ENCODE results near the gene VRK3. TPM values are rescaled to one million over a fixed set of nuclear protein-coding genes. Genes with fewer than 3 reads are reported as not detected.

The VRK3 gene
- polyA plus RNA-seq, 1 donor from 2014 or later = 47.3 TPM

GRCh38 chr19:49929121-49929610, 96.0 kb downstream of the VRK3 start, which contains the start of the genes ATF5 and NUP62:
ATF5 (plus strand) TSS chr19:49929205; CDS start chr19:49930851, 1,646 bp downstream.
NUP62 (minus strand) TSS chr19:49929504; CDS start chr19:49909807, 19,697 bp downstream.
- Histone ChIP-seq H3K79me2 (replicated peaks; ENCODE audit: insufficient read depth, low read length) (peaks cover 45% of the 10 kb centered on the region), H2AFZ (ENCODE audit: low read depth, low read length) (peak within 1 kb of the TSS; percentile 59), H3K4me2 (ENCODE audit: low read length) (peak within 1 kb of the TSS; percentile 68), H3K4me3 (ENCODE audit: low read length) (peak within 1 kb of the TSS; percentile 92), H3K27ac (ENCODE audit: low read length) (peak within 1 kb of the TSS; percentile 96), H3F3A (ENCODE audit: insufficient read depth, low read length, poor library complexity, severe bottlenecking) (no peaks in the 10 kb centered on the region), H3K9ac (ENCODE audit: low read length) (peak within 1 kb of the TSS; percentile 97), H3K9me2 (ENCODE audit: insufficient read depth, low read length) (no peaks in the 10 kb centered on the region), H3K9me3 (ENCODE audit: low read length) (no peaks in the 10 kb centered on the region), H4K20me1 (ENCODE audit: insufficient read depth) (no peaks in the 10 kb centered on the region), H3K36me3 (ENCODE audit: insufficient read depth, low read length) (no peaks in the 10 kb centered on the region), H3K27me3 (ENCODE audit: insufficient read depth, low read depth, low read length) (no peaks in the 10 kb centered on the region)
- no peak for TF ChIP-seq SMC3 (conservative IDR thresholded peaks at IDR 0.05; ENCODE audit: poor library complexity)
- TF ChIP-seq EZH2 (IDR thresholded peaks at IDR 0.05; ENCODE audit: borderline replicate concordance, insufficient read depth, low read length, poor library complexity, severe bottlenecking) = no peak
- TF ChIP-seq TAF1 (IDR thresholded peaks at IDR 0.05; ENCODE audit: low read depth) = no peak
- no peak for TF ChIP-seq EP300 (conservative IDR thresholded peaks at IDR 0.05; ENCODE audit: poor library complexity, severe bottlenecking)
- peak; percentile 86 for TF ChIP-seq REST (IDR thresholded peaks at IDR 0.05; ENCODE audit: borderline replicate concordance)
- TF ChIP-seq MXI1 (conservative IDR thresholded peaks at IDR 0.05; ENCODE audit: poor library complexity, severe bottlenecking) = no peak
- no peak for TF ChIP-seq RAD21 (conservative IDR thresholded peaks at IDR 0.05)
- TF ChIP-seq POLR2AphosphoS5 (IDR thresholded peaks at IDR 0.05) = peak; percentile 54
- TF ChIP-seq, protein P1, sequence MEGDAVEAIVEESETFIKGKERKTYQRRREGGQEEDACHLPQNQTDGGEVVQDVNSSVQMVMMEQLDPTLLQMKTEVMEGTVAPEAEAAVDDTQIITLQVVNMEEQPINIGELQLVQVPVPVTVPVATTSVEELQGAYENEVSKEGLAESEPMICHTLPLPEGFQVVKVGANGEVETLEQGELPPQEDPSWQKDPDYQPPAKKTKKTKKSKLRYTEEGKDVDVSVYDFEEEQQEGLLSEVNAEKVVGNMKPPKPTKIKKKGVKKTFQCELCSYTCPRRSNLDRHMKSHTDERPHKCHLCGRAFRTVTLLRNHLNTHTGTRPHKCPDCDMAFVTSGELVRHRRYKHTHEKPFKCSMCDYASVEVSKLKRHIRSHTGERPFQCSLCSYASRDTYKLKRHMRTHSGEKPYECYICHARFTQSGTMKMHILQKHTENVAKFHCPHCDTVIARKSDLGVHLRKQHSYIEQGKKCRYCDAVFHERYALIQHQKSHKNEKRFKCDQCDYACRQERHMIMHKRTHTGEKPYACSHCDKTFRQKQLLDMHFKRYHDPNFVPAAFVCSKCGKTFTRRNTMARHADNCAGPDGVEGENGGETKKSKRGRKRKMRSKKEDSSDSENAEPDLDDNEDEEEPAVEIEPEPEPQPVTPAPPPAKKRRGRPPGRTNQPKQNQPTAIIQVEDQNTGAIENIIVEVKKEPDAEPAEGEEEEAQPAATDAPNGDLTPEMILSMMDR (IDR thresholded peaks at IDR 0.05; ENCODE audit: poor library complexity, severe bottlenecking) = no peak

GRCh38 chr19:49927526-49928264, 97.5 kb downstream of the VRK3 start:
- H3K9me3 ChIP-seq (ENCODE audit: low read length) = no peaks in the 10 kb centered on the region
- H2AFZ ChIP-seq (ENCODE audit: low read depth, low read length) = no peak overlapping the region
- H3F3A ChIP-seq (ENCODE audit: insufficient read depth, low read length, poor library complexity, severe bottlenecking) = no peaks in the 10 kb centered on the region
- H4K20me1 ChIP-seq (ENCODE audit: insufficient read depth) = no peaks in the 10 kb centered on the region
- no peak overlapping the region for H3K27ac ChIP-seq (ENCODE audit: low read length)
- H3K79me2 ChIP-seq (replicated peaks; ENCODE audit: insufficient read depth, low read length) = peaks cover 59% of the 10 kb centered on the region
- H3K27me3 ChIP-seq (ENCODE audit: insufficient read depth, low read depth, low read length) = no peaks in the 10 kb centered on the region
- peak overlapping the region; percentile 48 for H3K4me2 ChIP-seq (ENCODE audit: low read length)
- no peak overlapping the region for H3K9ac ChIP-seq (ENCODE audit: low read length)
- H3K4me3 ChIP-seq (ENCODE audit: low read length) = peak overlapping the region; percentile 92
- no peaks in the 10 kb centered on the region for H3K9me2 ChIP-seq (ENCODE audit: insufficient read depth, low read length)
- no peaks in the 10 kb centered on the region for H3K36me3 ChIP-seq (ENCODE audit: insufficient read depth, low read length)
- TF ChIP-seq RAD21 (conservative IDR thresholded peaks at IDR 0.05) (no peak), EZH2 (IDR thresholded peaks at IDR 0.05; ENCODE audit: borderline replicate concordance, insufficient read depth, low read length, poor library complexity, severe bottlenecking) (no peak), SMC3 (conservative IDR thresholded peaks at IDR 0.05; ENCODE audit: poor library complexity) (no peak), MXI1 (conservative IDR thresholded peaks at IDR 0.05; ENCODE audit: poor library complexity, severe bottlenecking) (no peak), REST (IDR thresholded peaks at IDR 0.05; ENCODE audit: borderline replicate concordance) (no peak), EP300 (conservative IDR thresholded peaks at IDR 0.05; ENCODE audit: poor library complexity, severe bottlenecking) (no peak), POLR2AphosphoS5 (IDR thresholded peaks at IDR 0.05) (no peak), TAF1 (IDR thresholded peaks at IDR 0.05; ENCODE audit: low read depth) (no peak)
- TF ChIP-seq, protein P1 (IDR thresholded peaks at IDR 0.05; ENCODE audit: poor library complexity, severe bottlenecking) = no peak

All from neural cell (in vitro differentiated cells).